Eye (tissue), 1 donor: ENCODE measurements around the gene TMEM80.
"Not testable (repeated sequence)": the region's sequence is repeated elsewhere in the genome, so short reads cannot be mapped to it uniquely, and the experiment has no call there.

Source experiments
- DNase-seq: peaks from one replicate; pipeline ENCODE4 v3.0.0-alpha.2; 2015

The TMEM80 gene

DNA sequence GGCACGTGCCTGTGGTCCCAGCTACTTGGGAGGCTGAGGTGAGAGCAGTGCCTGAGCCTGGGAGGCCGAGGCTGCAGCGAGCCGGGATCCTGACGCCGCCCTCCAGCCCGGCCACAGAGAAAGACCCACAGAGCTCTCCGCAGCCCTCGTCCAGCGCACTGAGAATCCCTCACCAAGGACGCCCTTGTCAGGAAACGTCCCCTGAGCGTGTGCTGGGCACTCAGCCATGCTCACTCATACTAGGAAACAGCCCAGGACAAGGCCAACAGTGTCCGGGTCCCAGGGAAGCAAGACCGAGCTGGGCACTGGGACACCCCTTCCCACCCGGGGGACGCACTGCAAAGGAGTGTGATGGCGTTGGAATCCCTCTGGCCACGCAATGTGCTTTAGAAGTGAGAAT, 15.1 kb upstream of the TMEM80 start:
- no peak for DNase-seq

- no peak for DNase-seq
These were observed 14.6 kb upstream of the TMEM80 start for GRCh38 chr11:680970-681369.

DNA sequence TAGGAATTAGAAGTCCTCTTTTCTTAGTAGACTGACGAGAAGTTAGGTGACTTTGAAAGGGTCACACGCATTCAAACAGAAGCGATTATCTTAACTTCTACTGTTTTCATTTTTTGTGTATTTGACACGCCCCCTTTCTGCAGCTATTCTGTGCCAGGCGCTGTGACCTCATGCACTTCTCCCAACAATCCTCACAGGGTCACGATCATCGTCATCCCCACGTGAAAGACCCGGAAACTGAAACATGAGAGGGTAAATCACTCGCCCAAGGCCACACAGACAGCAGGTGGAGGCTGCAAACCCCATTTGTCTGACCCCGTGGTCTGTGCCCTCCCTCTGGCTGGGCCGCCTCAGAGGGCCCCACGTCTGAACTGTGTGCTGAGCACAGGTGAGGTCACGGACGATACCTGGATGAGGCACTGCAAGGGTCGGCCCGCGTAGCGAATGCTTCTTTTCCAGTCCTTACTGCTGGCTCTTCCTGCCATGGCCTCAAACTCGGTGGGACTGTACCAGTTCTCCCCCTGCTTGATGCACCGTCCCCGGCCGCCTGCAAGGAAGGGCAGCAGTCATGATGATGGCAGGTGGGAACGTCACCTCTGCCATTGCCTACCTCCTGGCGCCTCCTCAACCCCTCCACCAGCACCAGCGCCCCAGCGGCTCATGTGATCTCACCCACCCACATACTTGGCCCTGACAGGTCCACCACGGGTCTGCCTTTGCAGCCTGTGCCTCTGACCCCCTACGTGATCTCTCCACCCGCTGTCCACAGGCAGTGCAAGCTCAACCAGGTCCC, 9.0 kb upstream of the TMEM80 start:
- no peak for DNase-seq

GRCh38 chr11:687751-688150, 7.9 kb upstream of the TMEM80 start:
- DNase-seq, result no peak

DNA sequence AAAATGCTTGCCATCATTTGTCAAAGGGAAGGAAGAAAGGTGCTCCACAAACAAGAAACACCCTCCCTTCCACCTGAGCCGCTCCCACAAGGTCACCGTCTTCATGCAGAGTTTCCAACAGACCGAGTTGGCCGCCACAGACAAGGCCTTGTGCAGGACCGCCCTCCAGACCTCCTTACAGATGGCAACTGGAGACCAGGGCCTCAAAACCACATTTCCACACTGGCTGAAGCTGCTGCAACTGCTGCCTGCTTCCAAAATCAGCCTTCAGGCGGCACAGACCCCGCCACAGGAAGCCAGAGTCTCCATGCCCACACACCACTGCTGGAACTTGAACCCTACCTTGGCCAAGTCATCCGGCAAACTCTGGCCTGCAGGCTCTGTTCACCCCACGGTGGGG, 6.9 kb upstream of the TMEM80 start:
- no peak for DNase-seq

DNA sequence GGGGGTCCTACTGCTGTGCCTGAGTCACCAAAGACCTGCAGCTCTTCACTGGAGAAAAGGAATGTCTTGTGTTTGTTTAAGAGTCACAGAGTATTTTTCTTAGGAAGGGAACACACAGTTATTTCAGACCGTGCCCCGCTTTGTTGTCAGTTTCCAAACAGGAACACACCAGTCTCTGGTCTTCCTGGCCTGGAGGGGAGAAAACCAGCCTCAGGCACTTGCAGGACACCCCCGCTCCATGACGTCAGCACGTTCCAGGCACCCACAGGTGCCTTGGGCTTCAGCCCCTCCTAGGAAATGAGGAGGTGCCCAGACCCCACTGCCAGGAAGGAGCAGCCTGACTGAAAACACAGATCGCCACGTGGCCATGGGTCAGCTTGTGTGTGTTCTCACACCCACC, 6.0 kb upstream of the TMEM80 start:
- no peak for DNase-seq

DNA sequence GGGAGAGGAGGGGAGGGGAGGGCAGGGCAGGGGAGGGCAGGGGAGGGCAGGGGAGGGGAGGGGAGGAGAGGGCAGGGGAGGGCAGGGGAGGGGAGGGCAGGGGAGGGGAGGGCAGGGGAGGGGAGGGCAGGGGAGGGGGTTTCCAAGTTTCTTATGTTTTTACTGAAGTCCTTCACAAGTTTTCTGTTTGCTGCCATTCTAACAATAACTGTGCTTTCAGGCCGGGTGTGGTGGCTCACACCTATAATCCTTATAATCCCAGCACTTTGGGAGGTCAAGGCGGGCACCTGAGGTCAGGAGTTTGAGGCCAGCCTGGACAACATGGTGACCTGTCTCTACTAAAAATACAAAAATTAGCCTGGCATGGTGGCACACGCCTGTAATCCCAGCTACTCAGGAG, 5.4 kb upstream of the TMEM80 start:
- not testable (repeated sequence) for DNase-seq

DNA sequence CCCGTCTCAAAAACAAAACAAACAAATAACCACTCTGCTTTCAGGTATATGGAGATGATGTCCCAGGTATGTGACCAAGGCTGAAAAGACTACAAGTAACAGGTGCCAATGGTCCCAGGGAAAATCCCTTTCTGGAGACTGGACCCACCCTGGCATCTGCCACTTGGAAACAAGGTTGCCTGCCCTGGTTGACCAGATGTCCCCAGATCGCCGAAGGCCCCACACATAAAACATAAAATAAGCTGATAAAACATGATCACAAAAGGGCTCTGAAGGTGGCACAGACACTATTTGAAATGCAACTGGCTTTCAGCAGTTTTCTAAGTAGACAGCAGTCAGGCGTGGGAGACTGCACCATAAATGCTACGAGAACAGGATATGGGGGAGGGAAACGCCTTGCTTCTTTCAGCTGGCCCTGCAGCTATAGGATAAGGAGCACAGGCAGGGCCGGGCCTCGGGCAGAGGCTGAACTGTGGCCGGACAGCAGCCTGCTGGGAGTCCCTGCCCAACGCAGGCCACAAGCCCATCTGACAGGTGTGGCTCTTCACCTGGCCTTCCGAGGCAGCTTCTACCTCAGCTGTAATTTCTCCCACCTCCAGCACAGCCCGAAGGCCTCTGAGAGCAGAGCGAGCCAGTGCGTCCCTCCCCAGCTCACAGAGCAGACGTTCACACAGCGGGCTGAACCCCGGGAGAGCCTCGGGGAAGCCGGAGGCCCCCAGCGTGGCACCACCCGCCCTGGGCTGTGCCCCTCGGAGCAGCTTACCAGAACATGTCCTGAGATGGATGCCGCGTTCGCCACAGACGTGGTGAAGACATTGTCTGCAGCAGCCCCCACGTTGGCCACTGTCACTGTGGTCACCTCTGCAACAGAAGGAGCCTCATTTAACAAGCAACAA, 4.6 kb upstream of the TMEM80 start:
- no peak for DNase-seq

DNA sequence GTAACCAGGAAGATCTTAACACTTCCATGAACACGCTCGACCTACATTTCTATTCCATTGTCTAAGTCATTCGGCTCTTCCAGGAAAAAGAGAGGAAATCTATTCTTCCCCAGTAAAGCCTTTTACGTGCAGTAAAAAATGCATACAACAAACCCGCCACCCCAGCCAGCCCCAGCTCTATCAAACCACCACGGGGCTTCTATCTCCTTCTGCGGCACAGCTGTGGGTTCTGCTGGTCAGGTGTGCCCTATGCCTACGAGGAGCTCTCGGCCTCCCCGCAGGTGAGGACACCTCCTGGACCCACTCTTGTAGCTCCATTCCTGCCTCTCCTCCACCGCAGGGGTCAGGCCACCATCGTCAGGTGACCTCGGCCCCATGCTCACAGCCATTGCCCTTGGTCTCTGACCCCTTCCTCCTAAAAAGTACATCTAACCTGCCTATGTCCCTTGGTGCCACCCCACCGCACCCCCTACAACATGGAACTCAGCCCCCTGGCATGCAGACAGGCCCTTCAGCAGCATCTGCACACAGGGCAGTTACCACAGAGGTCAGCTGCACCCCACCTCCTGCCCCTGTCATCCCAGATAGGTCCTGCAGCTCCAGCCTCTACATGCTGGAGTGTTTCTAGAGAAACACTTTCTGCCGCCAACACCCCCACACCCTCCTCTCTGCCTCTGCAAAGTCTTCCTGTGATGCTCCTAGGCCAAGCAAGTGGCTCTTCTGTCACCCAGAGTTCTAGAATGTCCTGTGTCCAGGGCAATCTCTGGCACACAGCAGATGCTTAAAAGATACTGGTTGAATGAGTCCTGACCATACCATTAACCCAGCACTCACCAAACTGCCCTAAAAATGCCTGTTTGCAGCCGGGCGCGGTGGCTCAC, 3.7 kb upstream of the TMEM80 start:
- DNase-seq, result no peak

DNA sequence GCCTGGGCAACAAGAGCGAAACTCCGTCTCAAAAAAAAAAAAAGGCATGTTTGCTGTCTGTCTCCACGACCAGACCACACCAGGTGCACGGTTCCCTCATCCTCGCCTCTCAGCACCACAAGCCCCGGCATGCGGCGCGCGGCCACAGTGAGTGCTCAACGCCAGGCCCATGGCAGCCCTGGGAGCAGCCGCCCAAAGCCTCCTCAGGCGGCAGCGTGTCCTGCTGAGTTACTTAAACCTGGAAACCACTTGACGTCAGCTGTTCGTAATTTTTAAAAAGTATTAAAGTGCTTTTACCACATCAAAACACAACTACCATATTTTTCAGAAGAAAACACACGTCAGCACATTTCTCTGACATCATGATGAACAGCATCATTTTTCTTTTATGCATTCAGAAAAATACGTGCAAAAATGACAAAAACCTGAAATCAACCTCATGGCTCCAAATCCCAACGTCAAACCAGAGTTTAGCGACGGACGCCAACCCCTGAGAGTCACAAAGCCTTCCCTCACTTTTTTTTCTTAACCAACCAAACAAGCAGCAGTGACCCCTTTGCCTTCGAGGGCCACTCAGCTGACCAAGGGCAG, 2.7 kb upstream of the TMEM80 start:
- DNase-seq, result no peak

- DNase-seq, result peak; percentile 60
These were observed 2.2 kb upstream of the TMEM80 start for GRCh38 chr11:693415-693831.

DNA sequence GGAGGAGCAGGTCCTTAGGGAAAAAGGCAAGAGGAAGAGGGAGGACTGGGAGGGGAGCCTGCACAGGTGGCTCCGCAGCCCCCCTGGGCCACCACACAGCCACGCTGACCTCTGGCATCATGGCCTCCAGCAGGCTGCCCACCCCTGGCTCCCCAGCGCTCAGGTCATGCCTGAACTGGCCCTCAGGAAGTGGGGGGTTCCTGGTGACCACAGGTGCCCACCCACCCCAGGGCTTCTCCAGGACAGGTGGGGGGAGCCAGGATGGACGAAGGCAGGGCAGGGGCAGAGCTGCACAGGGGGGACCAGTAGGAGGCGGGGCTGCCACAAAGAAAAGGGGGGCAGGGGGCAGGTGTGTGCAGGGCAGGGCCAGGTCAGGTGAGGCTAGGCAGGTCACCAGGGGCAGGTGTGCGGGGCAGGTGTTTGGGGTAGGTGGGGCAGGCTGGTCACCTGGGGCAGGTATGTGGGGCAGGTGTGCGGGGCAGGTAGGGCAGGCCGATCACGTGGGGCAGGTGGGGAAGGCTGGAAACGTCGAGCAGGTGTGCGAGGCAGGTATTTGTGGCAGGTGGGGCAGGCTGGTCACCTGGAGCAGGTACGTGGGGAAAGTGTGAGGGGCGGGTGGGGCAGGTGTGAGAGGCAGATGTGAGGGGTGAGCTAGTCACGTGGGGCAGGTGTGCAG, 1.6 kb upstream of the TMEM80 start:
- no peak for DNase-seq

GRCh38 chr11:694563-695287, 891 bp upstream of the TMEM80 start, which contains the start of gene DEAF1:
TSS of gene DEAF1 (minus strand) at chr11:695222. CDS start at chr11:695047, 175 bp downstream.
- DNase-seq, result peak; percentile 100

GRCh38 chr11:695288-695537, 403 bp upstream of the TMEM80 start:
- DNase-seq, result no peak

DNA sequence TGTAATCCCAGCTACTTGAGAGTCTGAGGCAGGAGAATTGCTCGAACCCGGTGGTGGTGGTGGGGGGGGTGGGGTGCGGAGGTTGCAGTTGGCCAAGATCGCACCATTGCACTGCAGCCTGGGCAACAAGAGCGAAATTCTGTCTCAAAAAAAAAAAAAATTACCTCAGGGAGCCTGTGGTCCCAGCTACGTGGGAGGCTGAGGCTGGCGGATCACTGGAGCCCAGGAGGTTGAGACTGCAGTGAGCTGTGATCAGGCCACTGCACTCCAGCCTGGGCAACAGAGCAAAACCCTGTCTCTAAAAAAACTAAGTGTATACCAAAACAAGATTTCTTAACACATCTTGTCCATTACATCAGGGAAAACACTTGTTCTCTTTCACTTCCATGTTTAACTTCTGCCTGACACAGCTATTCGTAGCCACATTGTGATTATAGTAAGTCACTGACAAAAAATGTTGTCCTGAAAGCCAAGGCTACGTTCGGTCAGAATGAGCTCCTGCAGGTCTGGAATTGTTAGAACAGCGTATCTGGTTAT, 1.4 kb downstream of the TMEM80 start:
- DNase-seq, result no peak

GRCh38 chr11:697811-698311, 2.2 kb downstream of the TMEM80 start:
- no peak for DNase-seq

GRCh38 chr11:698493-699115, 3.0 kb downstream of the TMEM80 start:
- DNase-seq, result no peak

DNA sequence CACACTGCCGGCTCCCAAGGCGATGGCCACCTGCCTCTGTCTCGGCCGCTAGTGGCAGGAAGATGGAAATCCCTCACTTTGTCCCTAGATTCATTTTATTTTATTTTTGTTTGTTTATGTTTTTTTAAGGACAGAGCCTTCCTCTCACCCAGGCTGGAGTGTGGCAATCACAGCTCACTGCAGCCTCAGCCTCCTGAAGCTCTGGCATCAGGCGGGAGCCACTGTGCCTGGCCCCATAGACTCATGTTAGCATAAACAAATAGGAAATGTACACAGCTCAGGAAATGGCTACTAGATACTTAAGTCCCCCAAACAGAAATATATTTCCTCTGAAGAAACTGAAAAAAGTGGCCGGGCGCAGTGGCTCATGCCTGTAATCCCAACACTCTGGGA, 3.5 kb downstream of the TMEM80 start:
- DNase-seq, result no peak

- DNase-seq, result no peak
These were observed 4.1 kb downstream of the TMEM80 start for GRCh38 chr11:699753-700152.

DNA sequence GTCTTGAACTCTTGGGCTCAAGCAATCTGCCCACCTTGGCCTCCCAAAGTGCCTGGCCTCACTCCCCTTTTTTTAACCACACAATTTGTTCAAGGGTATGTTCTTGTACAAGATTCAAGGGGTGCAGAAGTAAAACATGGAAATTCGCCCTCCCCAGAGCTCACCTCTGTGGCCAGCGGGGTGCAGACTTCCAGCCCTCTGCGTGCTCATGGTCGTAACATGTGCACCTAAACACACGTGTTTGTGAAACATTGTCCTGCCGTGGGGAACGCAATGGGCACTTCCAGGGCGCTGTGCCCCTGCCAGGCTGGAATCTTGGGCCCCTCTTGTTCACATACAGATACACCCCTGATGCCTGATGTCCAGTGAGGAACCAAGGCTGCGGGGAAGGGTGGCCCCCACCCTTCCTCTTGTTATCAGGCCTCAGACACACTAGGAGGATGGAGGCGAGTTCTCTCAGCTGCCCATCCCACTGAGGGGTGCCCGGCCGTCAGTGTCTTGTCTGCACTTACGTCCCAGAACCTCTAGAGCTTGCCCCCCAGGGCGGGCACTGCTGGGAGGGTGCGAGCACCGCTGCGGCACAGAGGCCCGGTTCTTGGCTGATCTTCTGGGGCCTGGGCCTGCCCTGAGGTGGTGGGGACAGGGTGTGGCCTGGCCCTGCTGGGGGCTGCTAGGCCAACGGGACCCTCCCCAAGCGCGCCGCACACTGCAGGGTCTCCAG, 6.3 kb downstream of the TMEM80 start:
- no peak for DNase-seq
